HCT116 (cell line): ENCODE data around the gene GRK1.

Experiments used
- CEBPB ChIP-seq: IDR thresholded peaks from 2 replicates; pipeline ENCODE4 v1.6.1; 2012; ENCODE audit warnings: low read depth
- POLR2A ChIP-seq: IDR thresholded peaks from 2 replicates; pipeline ENCODE4 v1.7.0; 2011; ENCODE audit warnings: borderline replicate concordance; ENCODE audit not compliant: insufficient read depth, insufficient read length; ENCODE audit errors: extremely low read depth
- RAD21 ChIP-seq: IDR thresholded peaks from 2 replicates; pipeline ENCODE4 v1.6.1; 2012; ENCODE audit warnings: low read depth, mild to moderate bottlenecking
- TF ChIP-seq, protein P1 (sequence below), 3 experiments: fragments of 200-600 bp in 1 of 3; sonication (generic) in 1 of 3; IDR thresholded peaks in 2 of 3; conservative IDR thresholded peaks in 1 of 3; 2 replicates each; pipeline ENCODE4 v1.5.1; 2012 to 2017; ENCODE audit warnings: low read depth in 2 of 3, low read length in 2 of 3, antibody characterized with exemption in 1 of 3, borderline replicate concordance in 1 of 3, control low read depth in 1 of 3, mild to moderate bottlenecking in 1 of 3, mixed read lengths in 1 of 3, mixed run types in 1 of 3, moderate library complexity in 1 of 3; ENCODE audit not compliant: insufficient read depth in 1 of 3

DNA sequence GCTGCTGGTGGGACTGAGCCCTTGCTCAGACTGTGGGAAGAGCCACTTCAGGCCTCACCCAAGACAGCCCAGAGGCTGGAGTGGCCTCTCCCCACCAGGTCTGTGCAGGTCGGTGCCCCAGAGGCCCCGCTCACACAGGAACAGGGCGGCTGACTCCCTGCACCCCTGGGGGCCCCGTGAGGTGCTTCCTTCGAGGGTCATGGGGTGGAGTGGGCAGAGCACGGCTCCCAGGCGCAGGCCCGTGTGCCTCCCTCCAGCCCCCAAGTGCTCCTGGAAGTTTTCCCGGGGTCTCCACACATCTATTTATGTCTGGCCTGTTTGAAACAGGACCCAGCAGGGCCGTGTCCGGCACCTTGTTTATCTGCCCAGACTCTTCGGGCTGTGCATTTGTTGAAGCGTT is 82.5 kb downstream of the GRK1 start:
- TF ChIP-seq POLR2A (no peak), RAD21 (no peak), CEBPB (no peak)
- TF ChIP-seq, protein P1, sequence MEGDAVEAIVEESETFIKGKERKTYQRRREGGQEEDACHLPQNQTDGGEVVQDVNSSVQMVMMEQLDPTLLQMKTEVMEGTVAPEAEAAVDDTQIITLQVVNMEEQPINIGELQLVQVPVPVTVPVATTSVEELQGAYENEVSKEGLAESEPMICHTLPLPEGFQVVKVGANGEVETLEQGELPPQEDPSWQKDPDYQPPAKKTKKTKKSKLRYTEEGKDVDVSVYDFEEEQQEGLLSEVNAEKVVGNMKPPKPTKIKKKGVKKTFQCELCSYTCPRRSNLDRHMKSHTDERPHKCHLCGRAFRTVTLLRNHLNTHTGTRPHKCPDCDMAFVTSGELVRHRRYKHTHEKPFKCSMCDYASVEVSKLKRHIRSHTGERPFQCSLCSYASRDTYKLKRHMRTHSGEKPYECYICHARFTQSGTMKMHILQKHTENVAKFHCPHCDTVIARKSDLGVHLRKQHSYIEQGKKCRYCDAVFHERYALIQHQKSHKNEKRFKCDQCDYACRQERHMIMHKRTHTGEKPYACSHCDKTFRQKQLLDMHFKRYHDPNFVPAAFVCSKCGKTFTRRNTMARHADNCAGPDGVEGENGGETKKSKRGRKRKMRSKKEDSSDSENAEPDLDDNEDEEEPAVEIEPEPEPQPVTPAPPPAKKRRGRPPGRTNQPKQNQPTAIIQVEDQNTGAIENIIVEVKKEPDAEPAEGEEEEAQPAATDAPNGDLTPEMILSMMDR (IDR thresholded peaks at IDR 0.05 in 2 of 3, conservative IDR thresholded peaks at IDR 0.05 in 1 of 3; ENCODE audit: borderline replicate concordance in 1 of 3, insufficient read depth in 1 of 3, low read depth in 2 of 3, low read length in 2 of 3), result no peak
